Stimulated activated CD8-positive, alpha-beta memory T cell treated with anti-CD3 and anti-CD28 coated beads, Interleukin-12 subunit alpha, Interleukin-12 subunit beta, amount 100 ng/mL, for 1 hour (primary cell): ENCODE data around the gene KIAA0319L.
"Not testable (repeated sequence)": the region's sequence is repeated elsewhere in the genome, so short reads cannot be mapped to it uniquely, and the experiment has no call there.

Source experiments
- DNase-seq: peaks from one replicate; pipeline ENCODE4 v3.0.0-alpha.2; 2020; ENCODE audit warnings: low read depth

KIAA0319L gene

DNA sequence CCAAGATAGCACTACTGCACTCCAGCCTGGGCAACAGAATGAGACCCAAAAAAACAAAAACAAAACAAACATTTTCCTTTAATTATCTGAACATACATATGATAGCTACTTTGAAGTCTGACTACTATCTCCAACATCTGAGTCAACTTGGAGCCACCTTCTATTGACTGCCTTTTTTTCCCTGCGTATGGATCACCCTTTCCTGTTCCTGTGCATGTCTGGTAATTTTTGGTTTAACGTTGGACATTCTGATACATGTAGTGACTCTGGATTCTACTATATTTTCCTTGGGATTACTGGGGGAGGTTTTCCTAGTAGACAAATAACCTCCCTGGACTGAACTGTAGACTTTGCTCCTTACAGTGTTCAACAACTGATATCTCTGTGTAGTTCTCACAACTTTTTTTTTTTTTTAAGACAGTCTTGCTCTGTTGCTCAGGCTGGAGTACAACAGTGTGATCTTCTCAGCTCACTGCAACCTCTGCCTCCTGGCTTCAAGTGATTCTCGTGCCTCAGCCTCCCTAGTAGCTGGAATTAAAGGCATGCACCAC, 70.3 kb downstream of the KIAA0319L start:
- DNase-seq: no peak

DNA sequence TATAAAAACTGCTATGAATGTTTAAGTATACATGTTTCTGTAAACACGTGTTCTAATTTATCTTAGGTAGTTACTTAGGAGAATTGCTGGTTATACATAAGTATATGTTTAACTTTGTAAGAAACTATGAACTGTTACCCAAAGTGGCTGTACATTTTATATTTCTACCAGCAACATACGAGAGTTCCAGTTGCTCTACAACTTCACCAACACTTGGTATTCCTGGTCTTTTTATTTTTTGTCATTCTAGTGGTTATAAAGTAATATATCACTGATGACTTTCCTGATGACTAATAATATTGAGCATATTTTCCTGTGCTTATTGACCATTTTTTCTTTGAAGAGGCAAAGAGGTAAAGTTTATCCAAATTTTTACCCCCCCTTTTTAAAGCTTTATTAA, 76.0 kb downstream of the KIAA0319L start:
- no peak for DNase-seq

DNA sequence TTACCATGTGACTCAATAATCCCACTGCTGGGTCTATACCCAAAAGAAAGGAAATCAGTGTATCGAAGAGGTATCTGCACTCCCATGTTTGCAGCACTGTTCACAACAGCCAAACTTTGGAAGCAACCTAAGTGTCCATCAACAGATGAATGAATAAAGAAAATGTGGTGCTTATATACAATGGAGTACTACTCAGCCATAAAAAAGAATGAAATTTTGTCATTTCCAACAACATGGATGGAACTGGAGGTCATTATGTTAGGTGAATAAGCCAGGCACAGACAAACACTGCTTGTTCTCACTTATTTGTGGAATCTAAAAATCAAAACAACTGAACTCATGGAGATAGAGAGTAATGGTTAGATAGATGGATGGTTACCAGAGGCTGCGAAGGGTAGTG, 79.3 kb downstream of the KIAA0319L start:
- no peak for DNase-seq

DNA sequence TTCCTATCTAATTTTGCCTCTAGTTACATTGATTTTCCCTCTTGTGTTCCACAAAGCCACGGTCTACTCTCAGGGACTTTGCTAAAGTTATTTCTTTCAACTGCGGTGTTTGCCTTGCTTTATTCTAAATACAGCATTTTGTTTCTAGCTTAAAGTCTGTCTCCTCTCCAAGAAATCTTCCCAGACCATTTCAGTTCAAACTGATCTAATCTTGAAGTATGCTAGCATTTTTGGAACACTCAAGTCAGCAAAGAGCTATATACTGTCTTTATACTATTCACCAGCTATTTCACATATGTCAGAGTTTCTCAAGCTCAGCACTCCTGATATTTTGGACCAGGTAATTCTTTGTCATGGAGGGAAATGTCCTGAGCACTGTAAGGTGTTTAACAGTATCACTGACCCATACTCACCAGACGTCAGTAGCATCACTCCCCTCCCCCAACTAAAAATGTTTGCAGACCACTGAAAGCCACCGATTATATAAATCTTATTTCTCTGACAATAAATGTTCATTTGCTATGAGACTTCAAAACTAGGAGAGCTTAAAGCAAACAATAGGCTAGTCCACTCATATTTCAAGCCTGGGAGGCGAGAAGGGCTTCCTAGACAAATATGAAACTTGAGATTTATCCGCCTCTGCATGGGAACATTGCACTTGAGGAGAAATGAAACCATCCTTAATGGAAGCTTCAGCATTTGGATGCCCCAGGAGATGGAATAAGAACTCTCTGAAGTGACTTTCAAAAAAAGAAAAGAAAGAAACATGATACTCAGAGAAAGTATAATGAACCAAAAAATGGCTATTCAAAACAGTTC, 81.1 kb downstream of the KIAA0319L start:
- no peak for DNase-seq

DNA sequence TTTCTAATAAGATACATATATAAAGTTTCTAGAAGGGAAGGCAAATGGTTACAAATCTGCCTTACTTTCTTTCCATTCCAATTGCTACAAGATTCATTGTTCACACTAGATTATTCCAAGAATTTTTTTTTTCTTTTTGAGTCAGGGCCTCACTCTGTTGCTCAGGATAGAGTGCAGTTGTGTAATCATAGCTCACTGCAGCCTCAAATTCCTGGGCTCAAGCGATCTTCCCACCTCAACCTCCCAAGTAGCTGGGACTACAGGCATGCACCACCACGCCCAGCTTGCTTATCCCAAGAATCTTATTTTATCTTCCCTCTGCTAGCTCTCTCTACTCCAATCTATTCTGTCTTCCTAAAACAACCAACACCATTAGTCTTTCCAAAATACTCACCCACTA, 81.8 kb downstream of the KIAA0319L start:
- no peak for DNase-seq

DNA sequence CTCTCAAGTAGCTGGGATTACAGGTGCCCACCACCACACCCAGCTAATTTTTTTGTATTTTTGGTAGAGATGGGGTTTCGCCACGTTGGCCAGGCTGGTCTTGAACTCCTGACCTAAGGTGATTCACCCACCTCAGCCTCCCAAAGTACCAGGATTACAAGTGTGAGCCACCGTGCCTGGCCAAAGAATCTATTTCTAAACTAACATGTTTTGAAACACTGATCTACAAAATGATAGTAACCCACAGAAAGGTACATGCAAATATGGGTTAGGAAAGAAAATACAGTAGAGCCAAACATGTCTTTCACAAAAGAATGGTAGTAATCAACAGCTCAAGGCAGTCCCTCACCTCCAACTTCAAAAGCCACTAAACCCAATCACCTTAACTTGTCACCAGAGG, 84.0 kb downstream of the KIAA0319L start:
- DNase-seq: not testable (repeated sequence)

DNA sequence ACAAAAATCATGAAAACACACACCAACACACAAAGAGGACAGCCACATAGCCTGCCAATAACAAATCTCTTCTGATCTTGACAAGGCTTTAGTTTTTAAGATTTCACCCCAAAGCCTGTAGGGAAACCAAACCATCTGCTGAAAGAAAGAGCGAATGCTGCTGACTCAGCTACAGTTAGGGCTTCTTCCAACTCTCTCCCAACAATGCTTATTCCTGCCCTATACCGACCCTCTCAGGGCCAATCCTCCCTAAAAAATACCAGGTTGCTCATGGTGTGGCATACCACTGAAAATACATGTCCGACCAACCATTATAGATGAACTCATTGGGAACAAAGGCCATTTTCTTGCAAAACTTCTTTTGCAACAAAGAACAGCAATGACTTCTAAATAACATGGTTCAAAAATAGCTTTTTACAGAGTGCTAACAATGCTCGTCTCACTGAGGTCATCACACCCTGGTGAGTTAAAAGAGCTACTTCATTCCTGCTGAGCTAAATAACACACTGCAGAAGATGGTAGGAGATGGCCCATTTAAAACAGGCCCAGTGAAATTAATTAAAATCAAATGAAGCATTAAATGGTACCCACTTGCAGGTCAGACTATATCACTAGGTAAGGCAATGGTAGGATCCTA, 86.1 kb downstream of the KIAA0319L start:
- no peak for DNase-seq

DNA sequence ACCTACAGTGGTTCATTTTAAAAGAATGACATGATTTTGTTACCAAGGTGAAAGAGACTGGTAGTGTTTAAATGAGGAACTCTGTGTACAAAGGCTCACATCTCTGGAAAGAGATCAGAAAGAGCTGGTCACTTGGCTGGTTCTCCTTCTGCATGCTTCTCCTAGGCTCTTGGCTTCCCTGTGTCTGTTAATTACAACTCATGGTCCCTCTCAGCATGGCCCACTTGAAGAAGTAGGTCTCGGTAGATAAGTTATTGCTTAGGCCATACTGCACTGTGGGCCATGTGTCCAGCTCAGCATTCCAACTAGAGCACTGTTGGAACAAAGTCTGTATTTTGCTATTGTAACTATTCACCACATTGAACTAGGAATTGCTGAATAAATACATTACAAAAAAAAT, 91.1 kb downstream of the KIAA0319L start:
- no peak for DNase-seq

DNA sequence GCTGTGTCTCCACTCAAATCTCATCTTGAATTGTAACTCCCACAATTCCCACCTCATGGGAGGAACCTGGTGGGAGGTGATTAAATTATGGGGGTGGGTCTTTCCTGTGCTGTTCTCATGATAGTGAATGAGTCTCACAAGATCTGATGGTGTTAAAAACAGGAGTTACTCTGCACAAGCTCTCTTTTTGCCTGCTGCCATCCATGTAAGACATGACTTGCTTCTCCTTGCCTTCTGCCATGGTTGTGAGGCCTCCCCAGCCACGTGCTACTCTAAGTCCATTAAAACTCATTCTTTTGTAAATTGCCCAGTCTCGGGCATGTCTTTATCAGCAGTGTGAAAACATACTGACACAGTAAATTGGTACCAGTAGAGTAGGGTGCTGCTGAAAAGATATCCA, 93.5 kb downstream of the KIAA0319L start:
- not testable (repeated sequence) for DNase-seq

DNA sequence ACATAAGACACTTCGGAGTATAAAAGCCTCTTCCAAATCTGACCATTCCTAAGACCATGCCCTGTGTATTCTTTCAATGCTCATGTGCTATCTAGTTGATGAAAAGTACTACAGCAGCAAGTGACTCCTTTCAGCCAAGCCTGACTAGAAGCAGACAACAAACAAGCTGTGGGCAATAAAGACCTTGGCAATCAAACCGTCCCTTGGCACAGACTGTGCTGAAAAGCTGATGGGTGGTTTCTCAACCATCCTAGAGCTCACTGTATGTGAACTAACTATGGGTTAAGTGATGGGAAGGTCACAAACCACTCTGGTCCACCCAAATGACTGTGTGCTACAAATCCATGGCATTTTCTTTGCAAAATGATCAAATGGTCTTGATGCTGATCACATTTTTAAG, 94.0 kb downstream of the KIAA0319L start:
- no peak for DNase-seq

DNA sequence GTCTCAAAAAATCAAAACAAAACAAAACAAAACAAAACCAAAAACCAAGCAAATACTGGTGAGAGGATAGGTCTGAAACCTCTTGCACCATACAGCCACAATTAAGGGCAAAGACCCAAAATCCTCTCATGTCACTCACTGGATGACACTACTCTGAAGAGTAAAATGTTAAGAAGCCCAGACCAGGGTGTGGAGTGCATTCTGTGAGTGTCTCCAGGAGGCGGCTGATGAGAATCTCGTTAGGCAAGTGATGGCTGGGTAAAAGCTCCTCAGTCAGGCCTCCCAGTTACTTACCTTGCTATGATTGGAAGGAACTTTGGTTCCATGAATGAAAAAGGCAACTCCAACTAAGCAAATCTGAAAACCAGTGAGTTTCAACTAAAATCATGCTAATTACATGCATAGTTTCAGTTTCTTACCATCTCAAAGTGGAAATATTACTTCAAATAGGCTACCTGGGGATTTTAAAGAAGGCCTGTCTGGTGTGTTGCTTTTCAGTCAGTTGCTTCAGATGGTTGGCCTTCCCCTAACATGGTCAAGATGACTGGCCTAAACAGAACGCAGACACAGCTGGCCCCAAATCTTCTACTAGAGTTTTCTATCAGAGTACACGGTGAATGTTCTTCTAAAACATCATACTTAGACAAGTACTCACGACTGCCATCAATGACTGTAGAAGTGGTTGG, 95.1 kb downstream of the KIAA0319L start:
- no peak for DNase-seq

DNA sequence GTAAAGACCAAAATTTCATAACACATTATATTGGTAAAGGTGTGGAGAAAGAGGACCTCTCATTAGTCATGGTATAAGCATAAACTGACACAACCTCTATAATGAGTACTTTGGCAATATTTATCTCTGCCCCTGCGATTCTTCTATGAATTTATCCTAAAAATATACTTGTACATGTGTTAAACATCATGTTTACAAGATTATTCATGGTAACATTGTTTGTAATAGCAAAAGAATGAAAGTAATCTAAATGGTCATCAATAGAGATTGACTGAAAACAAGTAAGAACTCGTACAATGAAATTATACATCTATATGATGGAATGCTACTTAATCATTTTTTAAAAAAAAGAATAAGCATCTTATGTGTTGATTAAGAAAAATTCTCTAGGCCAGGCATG, 96.4 kb downstream of the KIAA0319L start:
- DNase-seq: no peak

DNA sequence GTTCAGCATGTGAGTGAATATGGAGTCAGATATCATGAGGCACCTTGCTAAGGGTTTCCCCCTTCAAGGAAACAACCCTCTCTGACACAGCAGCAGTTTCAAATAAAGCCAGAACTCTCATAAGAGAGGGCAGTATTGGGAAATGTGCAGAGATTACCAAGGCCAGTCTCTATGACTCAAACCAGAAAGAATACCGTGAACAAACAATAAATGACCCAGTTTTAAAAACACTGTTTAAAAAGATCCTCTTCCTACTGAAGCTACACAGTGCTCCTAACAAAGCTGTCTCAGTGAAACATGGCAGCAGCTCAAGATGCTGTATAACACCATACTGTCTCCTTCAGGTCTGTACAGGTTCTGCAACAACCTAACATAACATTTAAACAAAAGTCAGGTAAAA, 102.6 kb downstream of the KIAA0319L start:
- DNase-seq: no peak

DNA sequence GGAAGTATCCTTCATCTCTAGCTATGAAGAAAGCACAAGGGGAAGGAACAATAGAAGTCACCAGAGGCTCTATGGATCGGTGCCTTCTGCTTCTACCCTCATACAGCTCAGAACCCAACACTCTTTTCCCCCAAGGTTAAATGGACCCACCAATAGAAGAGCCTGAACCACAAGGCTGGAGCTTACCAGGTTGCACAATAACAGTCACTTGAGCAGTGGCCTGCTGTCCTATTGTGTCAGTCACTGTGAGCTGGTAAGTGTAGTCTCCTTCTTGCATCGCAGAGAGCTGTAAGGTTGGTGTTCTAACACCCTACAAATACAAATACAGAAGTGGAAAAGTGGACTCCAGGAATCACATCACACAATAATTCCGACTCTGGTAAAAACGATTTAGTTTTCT, 103.0 kb downstream of the KIAA0319L start:
- no peak for DNase-seq

DNA sequence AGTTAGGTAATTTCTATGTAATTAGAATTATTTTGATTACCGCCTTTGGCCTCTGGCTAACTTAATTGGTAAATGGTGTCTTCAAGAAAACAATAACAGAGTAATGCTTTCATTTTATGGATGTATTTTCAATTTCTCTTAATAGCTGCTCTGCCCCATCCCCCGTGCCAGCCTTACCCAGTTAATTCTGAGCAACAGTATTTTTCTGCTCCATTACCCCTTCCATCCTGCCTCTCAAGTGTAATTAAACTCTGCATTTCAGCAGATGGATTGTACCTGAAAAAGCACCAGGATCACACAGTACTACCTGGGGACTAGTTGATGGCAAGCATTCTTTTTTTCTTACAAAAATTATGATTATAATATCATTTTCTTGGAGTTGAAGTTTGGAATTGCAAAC, 104.2 kb downstream of the KIAA0319L start:
- DNase-seq: no peak

DNA sequence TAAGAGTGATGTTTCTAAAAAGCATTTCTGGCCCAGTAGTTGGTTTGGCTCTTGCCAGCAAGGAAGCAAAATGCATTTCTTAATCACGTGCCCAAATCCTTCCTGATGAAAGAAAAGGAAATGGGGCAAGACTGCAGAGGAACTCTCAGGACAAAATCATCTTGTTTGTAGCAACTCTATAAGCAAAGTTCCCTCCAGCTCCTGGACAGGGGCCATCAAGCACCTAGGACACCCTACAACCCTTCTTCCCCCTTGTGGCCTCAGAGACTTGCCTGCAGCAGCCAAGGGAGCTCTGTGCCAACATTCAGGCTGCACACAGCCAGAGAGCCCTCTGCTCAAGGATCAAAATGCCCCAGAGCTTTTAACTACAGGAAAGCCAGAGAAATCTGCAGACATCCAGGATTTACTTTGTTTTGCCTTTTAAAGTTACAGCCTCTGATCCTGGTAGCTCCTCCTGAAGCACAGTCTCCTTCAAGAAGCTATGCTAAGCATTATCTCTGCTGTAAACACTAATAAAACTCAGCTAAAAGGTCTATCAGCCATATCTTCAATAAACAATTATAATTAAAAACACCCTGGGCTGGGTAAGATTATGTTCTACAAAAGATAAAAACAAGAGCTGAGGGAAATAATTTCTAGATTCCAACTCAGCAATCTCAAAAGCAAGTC, 105.0 kb downstream of the KIAA0319L start:
- DNase-seq: no peak

DNA sequence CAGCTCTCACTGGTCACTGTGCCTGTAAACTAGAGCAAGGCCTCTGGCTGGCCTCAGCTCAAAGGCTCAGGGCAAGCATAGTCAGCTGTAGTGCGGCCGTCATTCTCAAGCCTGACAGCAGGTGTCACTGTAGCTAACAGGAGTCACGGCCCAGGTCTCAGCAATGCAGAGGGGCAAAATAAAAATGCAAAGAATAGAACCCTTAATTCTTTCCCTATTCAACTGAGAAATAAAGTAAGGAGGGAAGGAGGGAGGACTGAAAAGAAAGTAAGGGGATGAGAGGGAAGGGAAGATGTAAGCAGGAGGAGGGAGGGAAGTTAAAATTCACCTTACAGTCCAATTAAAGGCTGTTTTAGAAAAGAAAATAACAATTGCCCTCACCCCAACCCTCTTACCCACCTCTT, 106.1 kb downstream of the KIAA0319L start:
- DNase-seq: peak; percentile 65

DNA sequence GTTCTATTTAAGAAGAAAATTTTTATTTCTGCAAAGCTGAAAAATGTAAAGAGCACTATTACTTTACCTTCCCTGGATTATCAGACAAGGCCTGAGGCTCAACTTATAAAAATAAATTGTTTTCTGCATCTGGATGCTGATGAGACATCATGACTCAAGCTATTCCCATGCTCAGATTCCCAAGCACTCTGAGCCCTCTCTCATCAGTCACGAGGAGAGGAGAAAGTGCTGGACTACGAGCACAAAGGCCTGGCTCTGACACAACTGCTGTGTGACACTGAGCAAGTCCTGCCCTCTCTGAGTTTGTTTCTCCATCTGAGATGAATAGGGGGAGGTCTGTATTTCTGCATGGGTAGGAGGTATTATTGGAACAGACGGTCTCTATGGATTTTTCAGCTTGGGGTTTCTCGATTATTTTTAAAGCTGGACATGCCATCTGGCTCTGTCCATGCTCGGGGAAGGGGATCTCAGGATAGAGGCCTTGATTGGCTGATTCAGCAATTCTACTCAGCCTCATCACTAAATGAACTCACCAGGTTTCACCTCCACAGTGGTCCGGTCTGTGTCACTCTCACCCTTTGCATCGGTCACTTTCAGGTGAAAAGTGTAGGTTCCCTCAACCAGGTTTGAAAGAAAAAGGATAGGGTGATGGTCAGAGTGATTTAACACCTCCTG, 107.7 kb downstream of the KIAA0319L start:
- DNase-seq: no peak

DNA sequence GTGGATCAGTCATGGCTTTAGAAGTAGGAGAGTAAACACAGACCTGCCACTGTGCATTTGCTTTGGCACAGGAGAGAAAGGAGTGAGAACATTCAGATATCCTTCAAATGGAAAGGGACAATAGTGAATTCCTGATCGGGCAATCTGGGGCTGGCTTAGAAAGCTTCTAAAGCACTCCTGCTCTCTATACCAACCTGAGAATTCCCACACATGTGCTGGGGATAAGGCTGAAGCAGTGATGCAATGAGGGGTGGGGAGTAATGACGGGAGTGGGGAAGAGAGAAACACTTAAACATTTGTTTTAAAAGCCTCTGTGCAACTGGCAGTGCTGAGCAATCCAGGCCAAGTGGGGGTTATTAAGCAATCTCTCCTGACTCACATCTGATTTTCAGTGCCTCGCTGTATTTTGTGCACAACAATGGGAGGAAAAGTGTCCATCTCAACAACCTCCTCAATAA, 108.8 kb downstream of the KIAA0319L start:
- no peak for DNase-seq

DNA sequence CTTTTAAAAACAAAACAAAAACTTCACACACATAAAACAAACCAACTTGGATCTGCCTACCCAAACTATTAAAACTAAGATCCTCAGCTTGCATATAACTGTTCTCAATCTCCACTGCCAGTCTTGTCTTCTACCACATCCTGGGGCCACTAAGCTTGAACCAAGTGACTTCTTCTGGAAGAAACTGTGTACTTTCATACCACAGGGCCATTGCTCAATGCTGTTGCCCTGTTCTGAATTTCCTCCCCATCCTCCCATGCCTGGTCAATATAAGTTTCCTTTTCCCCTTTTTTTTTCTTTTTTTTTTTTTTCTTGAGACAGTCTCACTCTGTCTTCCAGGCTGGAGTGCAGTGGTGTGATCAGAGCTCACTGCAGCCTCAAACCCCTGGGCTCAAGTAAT, 109.9 kb downstream of the KIAA0319L start:
- no peak for DNase-seq

DNA sequence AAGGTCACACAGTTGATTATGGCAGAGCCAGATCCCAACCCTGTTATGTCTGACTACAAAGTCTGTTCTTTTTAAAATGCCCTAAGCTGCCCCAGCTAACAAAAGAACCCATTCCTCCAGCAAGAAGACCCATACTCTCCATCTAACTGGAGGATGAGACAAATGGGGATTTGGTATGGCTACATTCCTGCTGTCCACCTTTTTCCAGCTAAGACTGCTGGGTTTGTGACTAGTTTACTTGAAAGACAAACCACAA, 112.8 kb downstream of the KIAA0319L start:
- no peak for DNase-seq
